NCI-H82 treated with DMSO at 0.1 percent for 48 hours (cell line): ENCODE data around the gene PKP3.
A peak's percentile ranks its signal among the peaks of the same experiment; 100 is the strongest.

Experiments
- DNase-seq: peaks from one replicate; lab custom pipeline; 2025; ENCODE audit not compliant: unreplicated experiment; lab: John Stamatoyannopoulos, UW

The PKP3 gene

DNA sequence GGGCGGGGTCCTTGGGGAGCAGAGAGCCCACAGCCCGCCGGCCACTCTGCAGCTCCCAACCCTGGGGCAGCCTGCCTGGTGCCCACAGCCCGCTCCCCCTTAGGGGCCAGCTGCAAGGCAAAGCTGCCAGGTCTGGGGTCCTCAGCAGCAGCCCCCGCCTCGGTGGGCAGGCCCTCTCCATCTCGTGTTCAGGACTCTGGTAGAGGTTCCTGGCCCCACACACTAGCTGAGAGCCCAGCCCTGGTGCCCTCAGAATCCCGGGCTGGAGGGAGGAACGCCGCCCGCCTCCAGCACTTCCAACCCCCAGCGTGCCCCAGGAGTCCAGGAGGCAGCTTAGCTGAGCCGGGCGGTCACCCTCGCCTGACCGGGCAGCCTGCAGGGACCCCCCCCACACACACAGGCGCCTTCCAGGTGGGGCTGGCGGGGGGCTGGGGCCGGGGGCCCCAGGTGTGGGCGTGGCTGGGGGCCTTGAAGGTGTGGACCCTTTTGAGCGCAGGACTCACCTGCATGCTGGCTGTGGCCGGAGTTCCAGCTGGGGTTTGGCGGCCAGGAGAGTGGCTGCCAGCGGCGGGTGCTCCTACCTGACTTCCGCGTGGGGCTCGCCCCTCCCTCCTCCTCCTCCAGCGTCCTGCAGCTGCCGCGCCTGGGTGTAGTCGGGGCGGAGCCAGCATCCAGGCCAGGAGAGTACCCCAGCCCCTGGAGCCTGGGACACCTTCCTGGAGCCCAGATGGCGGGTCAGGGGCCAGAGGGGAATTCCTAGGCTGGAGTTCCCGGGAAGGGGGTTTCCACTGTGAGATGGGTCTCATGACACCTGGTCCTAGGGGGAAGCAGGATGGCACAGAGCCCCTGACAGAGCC is 47.6 kb downstream of the PKP3 start, which contains the start of gene ANO9:
Gene ANO9 (minus strand): TSS at position 594 of the 857 bp plus-strand sequence. CDS start 85 bp downstream, at position 509.
- no peak for DNase-seq

- no peak for DNase-seq
These were observed 48.6 kb downstream of the PKP3 start for GRCh38 chr11:442611-443081.

- DNase-seq: no peak
These were observed 49.7 kb downstream of the PKP3 start for GRCh38 chr11:443542-444199.

- DNase-seq: no peak
These were observed 50.6 kb downstream of the PKP3 start for GRCh38 chr11:444396-445144.

GRCh38 chr11:445765-446588 is 52.0 kb downstream of the PKP3 start:
- DNase-seq: no peak

GRCh38 chr11:446891-447290 is 52.9 kb downstream of the PKP3 start:
- DNase-seq: no peak

GRCh38 chr11:447923-448731 is 54.1 kb downstream of the PKP3 start:
- DNase-seq: peak; percentile 69

DNA sequence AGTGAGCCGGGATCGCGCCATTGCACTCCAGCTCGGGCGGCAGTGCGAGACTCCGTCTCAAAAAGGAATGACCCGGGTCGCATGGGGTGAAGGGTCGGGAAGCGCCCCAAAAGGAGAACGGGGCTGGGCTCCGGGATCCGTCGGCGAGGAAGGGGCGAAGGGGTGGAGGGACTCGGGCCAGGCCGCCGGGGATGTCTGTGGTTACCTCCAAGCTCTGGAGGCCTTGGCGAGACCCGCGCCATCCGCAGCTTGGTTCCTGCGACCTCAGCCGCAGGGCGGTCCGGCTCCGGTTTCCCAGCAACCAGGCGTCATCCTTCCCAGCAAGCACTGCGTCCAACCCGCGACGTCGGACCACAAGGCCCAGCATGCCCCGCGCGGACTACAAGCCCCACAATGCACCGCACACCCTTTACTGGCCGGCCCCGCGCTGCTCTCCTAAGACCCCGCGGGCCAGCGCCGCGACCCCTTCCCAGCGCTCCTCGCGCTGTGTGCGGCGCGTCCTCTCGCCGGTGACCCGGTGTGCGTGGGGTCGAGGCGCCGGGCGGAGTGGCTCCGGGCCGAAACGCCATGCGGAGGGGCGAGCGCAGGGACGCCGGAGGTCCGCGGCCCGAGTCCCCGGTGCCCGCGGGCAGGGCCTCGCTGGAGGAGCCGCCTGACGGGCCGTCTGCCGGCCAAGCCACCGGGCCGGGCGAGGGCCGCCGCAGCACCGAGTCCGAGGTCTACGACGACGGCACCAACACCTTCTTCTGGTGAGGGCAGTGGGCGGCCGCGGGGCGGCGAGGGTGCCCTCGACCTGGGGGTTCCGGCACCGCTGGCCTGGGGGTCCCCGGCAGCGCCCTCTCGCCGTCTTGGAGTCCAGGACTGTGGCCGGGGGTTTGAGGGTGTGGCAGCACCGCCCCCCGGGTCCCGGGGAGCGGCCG is 56.1 kb downstream of the PKP3 start, which contains the start of gene PTDSS2:
Gene PTDSS2 (plus strand): TSS at position 391 of the 920 bp plus-strand sequence. CDS start 177 bp downstream, at position 568.
- DNase-seq: peak; percentile 87

- DNase-seq: no peak
These were observed 56.9 kb downstream of the PKP3 start for GRCh38 chr11:450809-451451.

GRCh38 chr11:451738-452137 is 57.7 kb downstream of the PKP3 start:
- no peak for DNase-seq

DNA sequence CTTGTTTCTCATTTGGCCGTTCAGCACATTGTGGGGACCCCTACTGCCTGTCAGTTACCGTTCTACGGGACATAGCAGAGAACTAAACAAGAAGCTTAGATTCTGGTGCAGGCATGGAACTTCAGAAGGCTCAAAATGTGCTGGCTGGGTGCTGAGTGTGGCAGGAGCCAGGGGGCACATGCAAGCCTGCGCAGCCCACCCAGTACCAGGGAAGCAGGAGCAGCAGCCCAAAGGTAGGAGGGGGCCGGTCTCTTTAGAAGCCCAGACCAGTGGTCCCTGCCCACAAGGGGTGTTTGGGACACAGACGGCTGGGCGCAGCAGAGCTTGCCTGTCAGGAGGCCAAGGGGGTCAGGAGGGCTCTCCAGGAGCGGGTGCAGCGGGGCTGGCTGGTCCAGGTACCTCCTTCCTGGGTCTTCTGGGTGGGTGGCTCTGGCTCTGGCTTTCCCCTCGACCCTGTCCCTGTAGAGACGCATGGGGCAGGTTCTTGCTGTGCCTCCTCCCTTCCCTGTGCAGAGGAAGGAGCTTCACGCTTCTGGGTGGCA is 58.3 kb downstream of the PKP3 start:
- no peak for DNase-seq

- no peak for DNase-seq
These were observed 59.0 kb downstream of the PKP3 start for GRCh38 chr11:452916-453527.

DNA sequence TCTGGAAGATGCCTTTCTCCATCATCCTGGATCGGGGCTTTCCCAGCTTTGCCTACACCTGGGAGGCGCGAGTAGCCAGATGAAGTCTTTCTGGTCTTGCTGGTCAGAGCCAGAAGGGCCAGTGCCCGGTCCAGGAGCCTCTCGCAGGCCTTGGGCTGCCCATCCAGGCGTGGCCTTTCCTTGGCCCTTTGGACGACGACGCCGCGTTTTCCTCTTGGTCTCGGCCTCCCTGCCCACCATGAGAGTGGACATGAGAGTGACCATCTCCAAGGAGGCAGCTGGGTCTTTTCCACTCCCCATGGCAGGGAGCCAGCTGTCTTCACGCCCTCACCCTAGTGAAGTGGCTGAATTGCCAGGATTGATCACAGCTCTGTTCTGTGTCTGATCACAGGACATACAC is 59.6 kb downstream of the PKP3 start:
- DNase-seq: no peak

GRCh38 chr11:454043-454442 is 60.0 kb downstream of the PKP3 start:
- DNase-seq: no peak
